Activated T-helper 1 cell treated with anti-CD3 and anti-CD28 coated beads, Interleukin-2, amount 50 U/mL, for 16 hours (primary cell): ENCODE data around the gene ELANE.

Experiments used
- DNase-seq, 2 donors: peaks; one replicate each; pipeline ENCODE4 v3.0.0-alpha.2; 2020; ENCODE audit warnings: low read depth in 1 of 2, low spot score in 1 of 2

ELANE gene

GRCh38 chr19:896434-896833 is 44.3 kb downstream of the ELANE start:
- no peak for DNase-seq

GRCh38 chr19:896999-897398 is 44.9 kb downstream of the ELANE start:
- DNase-seq, result no peak

GRCh38 chr19:897442-898039 is 45.4 kb downstream of the ELANE start:
- DNase-seq, result no peak

- no peak for DNase-seq
These were observed 46.6 kb downstream of the ELANE start for GRCh38 chr19:898663-899062.

- no peak for DNase-seq
These were observed 47.4 kb downstream of the ELANE start for GRCh38 chr19:899336-900042.

GRCh38 chr19:900043-900301 is 47.9 kb downstream of the ELANE start:
- DNase-seq, result no peak

GRCh38 chr19:900302-901111 is 48.4 kb downstream of the ELANE start:
- DNase-seq, result no peak

GRCh38 chr19:901216-902092 is 49.4 kb downstream of the ELANE start:
- DNase-seq, result no peak

- no peak for DNase-seq
These were observed 49.9 kb downstream of the ELANE start for GRCh38 chr19:902093-902370.

GRCh38 chr19:902446-903226 is 50.5 kb downstream of the ELANE start:
- DNase-seq, result no peak

- DNase-seq, result no peak
These were observed 51.2 kb downstream of the ELANE start for GRCh38 chr19:903266-903797.

- no peak for DNase-seq
These were observed 52.4 kb downstream of the ELANE start for GRCh38 chr19:904545-904944.
